ENCODE data around the gene ADAMTS17.

- TF ChIP-seq CTCF (IDR thresholded peaks at IDR 0.05) (no peak), POLR2A (IDR thresholded peaks at IDR 0.05) (no peak), POLR2AphosphoS5 (IDR thresholded peaks at IDR 0.05) (no peak)
Measured at GRCh38 chr15:100309109-100310040, 32.4 kb downstream of the ADAMTS17 start.
